GM12865 (cell line): ENCODE data around the gene NDOR1.
"Not testable (repeated sequence)": the region's sequence is repeated elsewhere in the genome, so short reads cannot be mapped to it uniquely, and the experiment has no call there.

Source experiments
- DNase-seq: peaks from one replicate; pipeline ENCODE4 v3.0.0; 2010; ENCODE audit warnings: low read depth
- H3K4me3 ChIP-seq: 2 replicates; pipeline ENCODE4 v1.5.1; 2011; ENCODE audit warnings: mild to moderate bottlenecking, low read depth, low read length, control low read depth
- CTCF ChIP-seq: IDR thresholded peaks from 2 replicates; pipeline ENCODE4 v1.5.1; 2011; ENCODE audit warnings: low read length, control low read depth, low read depth, inconsistent platforms; ENCODE audit not compliant: insufficient read depth; ENCODE audit errors: missing control alignments

NDOR1 gene

DNA sequence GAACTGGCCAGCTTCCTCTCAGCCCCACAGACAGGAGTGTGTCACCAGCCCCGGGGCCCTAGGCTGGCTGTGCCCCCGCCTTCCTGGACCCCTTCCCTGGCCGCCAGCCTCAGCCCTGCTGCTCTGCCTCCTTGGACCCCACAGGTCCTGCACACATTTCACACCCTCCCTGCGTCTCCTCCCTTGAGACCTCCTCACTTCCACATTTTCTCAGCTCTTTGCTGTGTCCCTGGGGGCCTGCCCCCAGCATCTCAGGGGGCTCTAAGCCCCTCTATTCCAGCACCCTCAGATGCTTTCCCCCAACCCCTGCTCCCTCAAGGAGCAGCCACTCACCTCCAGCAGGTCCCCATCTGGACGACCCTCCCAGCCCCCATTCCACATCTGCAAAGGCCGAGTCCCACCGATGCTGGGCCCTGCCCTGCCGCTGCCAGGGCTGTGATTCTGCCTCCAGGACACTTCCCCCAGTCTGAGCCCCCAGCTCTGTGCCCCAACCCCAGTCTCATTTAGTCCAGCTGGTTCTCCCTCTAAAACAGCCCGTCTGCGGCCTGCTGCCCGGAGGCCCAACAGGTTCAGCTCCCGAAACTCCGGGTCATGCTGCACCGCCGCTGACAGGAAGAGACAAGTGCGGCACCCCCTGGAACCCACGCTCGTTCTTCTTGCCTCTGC lies 29.4 kb downstream of the NDOR1 start:
- no peak for TF ChIP-seq CTCF
- H3K4me3 ChIP-seq = no peak overlapping the region
- no peak for DNase-seq

DNA sequence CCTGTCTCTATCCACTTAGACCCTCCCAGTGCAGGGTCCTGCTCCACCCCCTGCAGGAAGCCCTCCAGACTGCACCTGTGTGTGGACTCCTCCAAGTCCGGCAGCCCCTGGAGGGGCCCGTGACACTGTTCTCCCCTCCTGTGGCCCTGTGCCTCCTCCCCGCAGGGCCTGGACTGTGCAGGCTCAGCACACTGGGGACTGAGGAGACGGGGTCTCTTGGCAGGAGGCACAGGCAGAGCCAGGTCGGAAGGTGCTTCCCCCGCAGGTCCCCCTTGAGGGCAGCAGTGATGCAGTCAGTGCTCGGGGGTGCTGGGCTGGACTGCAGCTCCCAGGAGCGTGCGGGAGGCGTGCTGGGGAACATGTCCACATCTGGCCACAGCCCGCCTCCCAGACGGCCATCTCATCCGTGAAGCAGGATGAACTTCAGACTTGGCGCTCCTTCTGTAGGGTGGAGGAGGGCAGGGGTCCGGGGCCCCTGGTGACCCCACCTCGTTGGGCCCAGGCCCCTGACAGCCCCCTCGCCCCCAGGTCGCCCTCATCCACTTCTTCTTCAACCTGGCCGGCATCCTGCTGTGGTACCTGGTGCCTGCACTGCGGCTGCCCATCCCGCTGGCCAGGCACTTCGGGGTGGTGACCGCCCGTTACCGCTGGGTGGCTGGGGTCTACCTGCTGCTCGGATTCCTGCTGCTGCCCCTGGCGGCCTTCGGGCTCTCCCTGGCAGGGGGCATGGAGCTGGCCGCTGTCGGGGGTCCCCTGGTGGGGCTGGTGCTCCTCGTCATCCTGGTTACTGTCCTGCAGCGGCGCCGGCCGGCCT lies 30.1 kb downstream of the NDOR1 start:
- no peak for DNase-seq

DNA sequence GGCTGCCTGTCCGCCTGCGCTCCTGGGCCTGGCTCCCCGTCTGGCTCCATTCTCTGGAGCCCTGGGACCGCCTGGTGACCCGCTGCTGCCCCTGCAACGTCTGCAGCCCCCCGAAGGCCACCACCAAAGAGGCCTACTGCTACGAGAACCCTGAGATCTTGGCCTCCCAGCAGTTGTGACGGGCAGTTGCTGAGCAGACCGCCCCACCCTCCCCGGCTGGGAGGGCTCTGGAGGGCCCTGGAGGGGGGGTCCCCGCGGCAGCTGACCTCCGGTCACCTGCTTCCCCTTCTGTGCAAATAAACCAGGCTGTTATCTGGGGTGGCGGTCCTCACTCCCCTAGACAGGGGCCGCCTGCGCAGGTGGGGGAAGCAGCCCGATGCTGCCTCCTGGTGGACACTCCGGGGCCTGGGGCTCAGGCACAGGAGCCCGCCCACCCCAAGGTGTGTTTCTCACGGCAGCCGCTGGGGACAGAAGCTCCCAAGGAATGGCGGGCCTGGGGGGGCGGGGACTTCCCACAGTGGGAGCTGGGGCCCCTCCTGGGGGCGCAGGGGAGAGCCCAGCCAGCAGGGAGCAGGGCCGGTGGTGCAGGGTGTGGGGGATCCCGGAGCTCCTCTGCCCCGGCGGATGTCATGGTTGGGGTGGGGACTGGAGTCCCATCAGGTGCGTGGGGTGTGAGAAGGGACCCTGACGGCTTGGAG lies 30.9 kb downstream of the NDOR1 start:
- peak; percentile 91 for DNase-seq
- H3K4me3 ChIP-seq = no peak overlapping the region
- peak; percentile 98 for TF ChIP-seq CTCF

More for the DNA sequence above, 30.1 kb downstream of the NDOR1 start:
- no peak overlapping the region for H3K4me3 ChIP-seq
- no peak for TF ChIP-seq CTCF

DNA sequence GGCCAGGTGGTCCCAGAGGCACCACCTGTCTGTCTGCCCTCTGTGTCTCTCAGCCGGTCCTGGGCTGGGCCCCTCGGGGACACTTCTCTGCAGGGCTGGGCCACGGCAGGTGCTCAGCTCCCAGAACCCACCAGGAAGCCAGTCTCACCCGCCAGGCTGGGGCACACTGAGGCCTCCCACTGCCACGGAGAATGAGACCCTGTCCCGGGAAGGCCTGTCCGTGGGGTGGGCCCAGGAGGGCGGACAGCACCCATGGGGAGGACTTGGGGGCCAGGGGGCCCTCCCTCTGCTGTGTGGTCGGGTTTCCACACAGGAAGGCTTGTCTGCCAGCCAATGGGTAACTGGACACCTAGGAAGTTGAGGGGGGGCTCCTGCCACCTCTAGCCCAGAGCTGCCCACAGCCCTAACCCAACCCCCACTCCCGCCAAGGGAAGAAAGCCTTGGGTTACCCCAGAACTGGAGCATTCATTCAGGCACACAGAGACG lies 31.5 kb downstream of the NDOR1 start:
- no peak for DNase-seq
- TF ChIP-seq CTCF = no peak
- H3K4me3 ChIP-seq = no peak overlapping the region

- no peak overlapping the region for H3K4me3 ChIP-seq
- DNase-seq = no peak
- no peak for TF ChIP-seq CTCF
Observed at GRCh38 chr9:137237759-137238726, 32.5 kb downstream of the NDOR1 start.

DNA sequence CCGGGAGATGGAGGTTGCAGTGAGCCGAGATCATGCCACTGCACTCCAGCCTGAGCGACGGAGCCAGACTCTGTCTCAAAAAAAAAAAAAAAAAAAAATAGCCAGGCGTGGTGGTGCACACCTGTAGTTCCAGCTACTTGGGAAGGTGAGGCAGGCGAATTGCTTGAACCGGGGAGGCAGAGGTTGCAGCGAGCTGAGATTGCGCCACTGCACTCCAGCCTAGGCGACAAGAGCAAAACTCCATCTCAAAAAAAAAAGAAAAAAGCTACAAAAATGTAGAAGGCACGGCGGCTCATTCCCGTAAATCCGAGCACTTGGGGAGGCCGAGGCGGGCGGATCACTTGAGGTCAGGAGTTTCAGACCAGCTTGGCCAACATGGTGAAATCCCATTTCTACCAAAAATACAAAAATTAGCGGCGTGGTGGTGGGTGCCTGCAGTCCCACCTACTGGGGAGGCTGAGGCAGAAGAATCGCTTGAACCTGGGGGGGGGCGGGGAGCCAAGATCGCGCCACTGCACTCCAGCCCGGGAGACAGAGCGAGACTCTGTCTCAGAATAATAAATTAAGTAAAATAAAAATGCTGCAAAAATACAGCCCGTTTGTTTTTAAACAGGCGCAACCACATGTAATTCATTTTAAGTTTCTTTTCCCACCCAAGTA lies 34.2 kb downstream of the NDOR1 start:
- H3K4me3 ChIP-seq = peak overlapping the region; percentile 62
- DNase-seq = not testable (repeated sequence)
